Hepatocyte (in vitro differentiated cells): ENCODE results near the gene IER5. TPM values are rescaled to one million over a fixed set of nuclear protein-coding genes. Genes with fewer than 3 reads are reported as not detected.
"Not testable (repeated sequence)": the region's sequence is repeated elsewhere in the genome, so short reads cannot be mapped to it uniquely, and the experiment has no call there.

ENCODE experiments used
- DNase-seq: peaks from one replicate; pipeline ENCODE4 v3.0.0-alpha.2; 2016; ENCODE audit warnings: low spot score
- H2AFZ ChIP-seq: fragments of 200-600 bp; sonication (generic); 2 replicates; pipeline ENCODE4 v1.6.0; 2016; ENCODE audit warnings: antibody characterized with exemption, mild to moderate bottlenecking
- H3K27ac ChIP-seq: fragments of 200-600 bp; sonication (generic); 2 replicates; pipeline ENCODE4 v1.5.1; 2016; ENCODE audit warnings: mild to moderate bottlenecking
- H3K27me3 ChIP-seq: fragments of 200-600 bp; sonication (generic); 2 replicates; pipeline ENCODE4 v1.6.1; 2016
- H3K36me3 ChIP-seq: fragments of 200-600 bp; sonication (generic); replicated peaks from 2 replicates; pipeline ENCODE4 v1.5.1; 2016; ENCODE audit warnings: low read depth; ENCODE audit not compliant: insufficient read depth
- H3K4me1 ChIP-seq: fragments of 200-600 bp; sonication (generic); 2 replicates; pipeline ENCODE4 v1.5.1; 2016; ENCODE audit warnings: mild to moderate bottlenecking, moderate library complexity; ENCODE audit not compliant: insufficient read depth
- H3K4me2 ChIP-seq: fragments of 200-600 bp; sonication (generic); 2 replicates; pipeline ENCODE4 v1.6.0; 2016
- H3K4me3 ChIP-seq: fragments of 200-600 bp; sonication (generic); 2 replicates; pipeline ENCODE4 v1.5.1; 2016; ENCODE audit warnings: mild to moderate bottlenecking
- H3K79me2 ChIP-seq: fragments of 200-600 bp; sonication (generic); 2 replicates; pipeline ENCODE4 v1.6.0; 2017; ENCODE audit warnings: mild to moderate bottlenecking
- H3K9me2 ChIP-seq: fragments of 200-600 bp; sonication (generic); replicated peaks from 2 replicates; pipeline ENCODE4 v1.6.0; 2017; ENCODE audit warnings: mild to moderate bottlenecking; ENCODE audit not compliant: insufficient read depth
- H3K9me3 ChIP-seq: fragments of 200-600 bp; sonication (generic); 2 replicates; pipeline ENCODE4 v1.5.1; 2016; ENCODE audit warnings: low read depth, mild to moderate bottlenecking
- H4K20me1 ChIP-seq: fragments of 200-600 bp; sonication (generic); 2 replicates; pipeline ENCODE4 v1.6.0; 2016; ENCODE audit warnings: mild to moderate bottlenecking; ENCODE audit not compliant: insufficient read depth, poor library complexity, severe bottlenecking
- CTCF ChIP-seq: fragments of 200-600 bp; sonication (generic); IDR thresholded peaks from 2 replicates; pipeline ENCODE4 v1.5.1; 2016; ENCODE audit warnings: antibody characterized with exemption, mild to moderate bottlenecking; ENCODE audit not compliant: poor library complexity
- EZH2 ChIP-seq: fragments of 200-600 bp; sonication (generic); IDR thresholded peaks from 2 replicates; pipeline ENCODE4 v1.6.1; 2016; ENCODE audit warnings: antibody characterized with exemption, mild to moderate bottlenecking, borderline replicate concordance
- EZH2phosphoT487 ChIP-seq: fragments of 200-600 bp; sonication (generic); IDR thresholded peaks from one replicate; pipeline ENCODE4 v1.6.1; 2018; ENCODE audit warnings: antibody characterized with exemption, mild to moderate bottlenecking, low read depth, moderate library complexity; ENCODE audit not compliant: unreplicated experiment, severe bottlenecking
- WGBS: methylation state at CpG from one replicate; pipeline ENCODE4 v1.1.6; 2016; ENCODE audit warnings: low lambda C conversion rate; ENCODE audit errors: missing lambda C conversion rate; 5-methylcytosine and 5-hydroxymethylcytosine counted together
- polyA plus RNA-seq: library from polyadenylated mRNA; unstranded; fragments of >200 nt; fragmentation: Nextera tagmentation; extraction: Ambion mirVana; gene quantifications from 2 replicates; pipeline ENCODE4 v1.2.1, GENCODE V29; 2016
- total RNA-seq: library from RNA; depleted of rRNA; stranded (reverse); fragments of >200 nt; gene quantifications from 2 replicates; pipeline ENCODE4 v1.2.3, GENCODE V29; 2014

Gene IER5
- total and polyA plus RNA-seq, 2 experiments from 2014 or later = 16.6 to 23.1 TPM

GRCh38 chr1:181056560-181056959 is 31.9 kb upstream of the IER5 start:
- Histone ChIP-seq H2AFZ (no peak overlapping the region), H3K4me2 (no peak overlapping the region), H4K20me1 (no peaks in the 10 kb centered on the region), H3K9me2 (no peaks in the 10 kb centered on the region), H3K36me3 (no peaks in the 10 kb centered on the region), H3K79me2 (no peaks in the 10 kb centered on the region), H3K4me1 (no peaks in the 10 kb centered on the region), H3K27ac (no peak overlapping the region), H3K4me3 (no peak overlapping the region), H3K27me3 (no peaks in the 10 kb centered on the region), H3K9me3 (no peaks in the 10 kb centered on the region)
- TF ChIP-seq EZH2phosphoT487 (no peak), CTCF (no peak), EZH2 (no peak)
- no peak for DNase-seq
- whole genome bisulfite sequencing = 82% methylated on average over 6 of the region's 6 CpGs

GRCh38 chr1:181057079-181057478 is 31.4 kb upstream of the IER5 start:
- Histone ChIP-seq H3K9me3 (no peaks in the 10 kb centered on the region), H4K20me1 (no peaks in the 10 kb centered on the region), H3K79me2 (no peaks in the 10 kb centered on the region), H3K4me1 (no peaks in the 10 kb centered on the region), H3K27me3 (no peaks in the 10 kb centered on the region), H3K36me3 (no peaks in the 10 kb centered on the region), H3K9me2 (no peaks in the 10 kb centered on the region), H3K4me2 (no peak overlapping the region), H3K27ac (no peak overlapping the region), H3K4me3 (no peak overlapping the region), H2AFZ (no peak overlapping the region)
- DNase-seq = no peak
- 58% methylated on average over 3 of the region's 3 CpGs for WGBS
- TF ChIP-seq EZH2phosphoT487 = no peak
- no peak for TF ChIP-seq CTCF
- no peak for TF ChIP-seq EZH2

- Histone ChIP-seq H3K4me2 (no peak overlapping the region), H2AFZ (no peak overlapping the region), H3K9me2 (no peaks in the 10 kb centered on the region), H3K79me2 (no peaks in the 10 kb centered on the region), H4K20me1 (no peaks in the 10 kb centered on the region), H3K4me3 (no peak overlapping the region), H3K4me1 (peaks cover 4% of the 10 kb centered on the region), H3K27ac (no peak overlapping the region), H3K36me3 (no peaks in the 10 kb centered on the region), H3K9me3 (no peaks in the 10 kb centered on the region), H3K27me3 (no peaks in the 10 kb centered on the region)
- TF ChIP-seq EZH2phosphoT487 = no peak
- no peak for TF ChIP-seq CTCF
- no peak for TF ChIP-seq EZH2
- DNase-seq = no peak
Measured at GRCh38 chr1:181059435-181059834, 29.1 kb upstream of the IER5 start.

- Histone ChIP-seq H3K36me3 (no peaks in the 10 kb centered on the region), H4K20me1 (no peaks in the 10 kb centered on the region), H3K27ac (no peak overlapping the region), H3K9me2 (no peaks in the 10 kb centered on the region), H2AFZ (no peak overlapping the region), H3K4me2 (no peak overlapping the region), H3K9me3 (no peaks in the 10 kb centered on the region), H3K4me1 (peaks cover 4% of the 10 kb centered on the region), H3K4me3 (no peak overlapping the region), H3K27me3 (no peaks in the 10 kb centered on the region), H3K79me2 (no peaks in the 10 kb centered on the region)
- DNase-seq = no peak
- TF ChIP-seq EZH2phosphoT487 = no peak
- TF ChIP-seq EZH2 = no peak
- TF ChIP-seq CTCF = no peak
- 100% methylated on average over 1 of the region's 1 CpG for WGBS
Measured at GRCh38 chr1:181060066-181060465, 28.4 kb upstream of the IER5 start.

GRCh38 chr1:181060947-181061346 is 27.6 kb upstream of the IER5 start:
- H3K9me2 ChIP-seq, H4K20me1 ChIP-seq, H2AFZ ChIP-seq, DNase-seq, H3K36me3 ChIP-seq, H3K79me2 ChIP-seq, H3K4me3 ChIP-seq, H3K4me2 ChIP-seq, H3K27me3 ChIP-seq, H3K27ac ChIP-seq, H3K9me3 ChIP-seq, H3K4me1 ChIP-seq: not testable (repeated sequence)
- 98% methylated on average over 4 of the region's 4 CpGs for WGBS
